ENCODE results near the gene CDK11B. TPM values are rescaled to one million over a fixed set of nuclear protein-coding genes. Genes with fewer than 3 reads are reported as not detected.

The CDK11B gene
- total and polyA plus RNA-seq, 7 experiments from 2014 or later, result 11.8 to 45.4 (median 33.9) TPM

GRCh38 chr1:1614204-1614953, 44.4 kb downstream of the CDK11B start:
- H3K9me3 ChIP-seq (ENCODE audit: control insufficient read depth in 2 of 3, low read length in 3 of 3), result no peaks in the 10 kb centered on the region
- peaks cover 0 to 4% (median 0%) of the 10 kb centered on the region in 5 donors for H3K36me3 Mint-ChIP-seq
- POLR2A ChIA-PET, result interaction anchor here (0.6 to 4.1 kb wide), 22 partner anchors 7 to 364 kb away, joined by 3 to 86 read pairs (median 5); partner anchors contain the start of genes ATAD3A, CCNL2, MMP23B and MRPL20
- peak overlapping the region; percentile 74 for H3K4me3 ChIP-seq (ENCODE audit: low read length)
- H3K36me3 ChIP-seq (ENCODE audit: control insufficient read depth in 2 of 3, insufficient read depth in 3 of 3, low read length in 3 of 3), result peaks cover 0 to 3% (median 0%) of the 10 kb centered on the region in 3 experiments
- H3K27me3 Mint-ChIP-seq, result no peaks in the 10 kb centered on the region
- peak overlapping the region; percentile 94 to 100 (median 99) for H3K27ac Mint-ChIP-seq
- intact Hi-C loops (cut with micrococcal nuclease), result loop anchor here (2.0 to 10.0 kb wide), 6 partner anchors 14 to 500 kb away; partner anchors contain the start of genes ATAD3A (in 1 of the 2), ATAD3B (in 1 of the 2), C1orf159 (in 1 of the 2) and MRPL20 (in 1 of the 2)
- DNase-seq, result peak in 8 of 9 donors; percentile 60 to 80 (median 70)
- H3K4me3 Mint-ChIP-seq, result peak overlapping the region; percentile 93 to 99 (median 96)
- H3K27me3 ChIP-seq (ENCODE audit: control insufficient read depth in 2 of 2, insufficient read depth in 2 of 2, low read length in 2 of 2), result no peaks in the 10 kb centered on the region
- peaks cover 15 to 21% of the 10 kb centered on the region in 2 donors for H3K4me1 ChIP-seq (ENCODE audit: control insufficient read depth in 2 of 2, insufficient read depth in 2 of 2, low read length in 2 of 2)
- peaks cover 17 to 36% (median 32%) of the 10 kb centered on the region in 7 donors for H3K4me1 Mint-ChIP-seq
- peaks cover 0 to 7% (median 0%) of the 10 kb centered on the region in 11 donors for H3K9me3 Mint-ChIP-seq
- H3K27ac ChIP-seq (ENCODE audit: low read depth, low read length), result peak overlapping the region; percentile 100
- CTCF ChIA-PET, result interaction anchor here (0.6 to 1.2 kb wide), 5 partner anchors 15 to 43 kb away, joined by 3 to 5 read pairs (median 4); partner anchors contain the start of gene MMP23B
- ATAC-seq, result peak; percentile 25

DNA sequence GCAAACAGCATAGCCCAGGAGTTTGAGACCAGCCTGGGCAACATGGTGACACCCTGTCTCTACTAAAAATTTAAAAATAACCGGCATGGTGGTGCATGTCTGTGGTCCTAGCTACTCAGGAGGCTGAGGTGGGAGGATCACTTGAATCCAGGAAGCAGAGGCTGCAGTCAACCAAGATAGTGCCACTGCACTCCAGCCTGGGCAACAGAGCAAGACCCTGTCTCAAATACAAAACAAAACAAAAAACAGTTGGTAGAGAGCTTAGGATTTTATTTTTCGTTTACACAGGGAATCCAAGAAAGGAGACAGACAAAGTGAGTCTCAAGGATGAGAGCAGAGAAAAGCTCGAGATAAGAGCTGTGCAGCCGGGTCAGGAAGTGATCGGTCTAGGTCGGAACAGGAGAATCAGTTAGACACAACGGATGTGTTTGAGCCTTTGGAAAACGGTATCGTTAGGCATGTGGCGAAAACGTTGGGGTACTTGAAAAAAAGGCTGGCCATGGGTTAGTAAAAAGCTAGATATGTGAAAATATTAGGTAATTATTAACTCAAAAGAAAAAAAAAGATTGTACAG, 45.2 kb downstream of the CDK11B start:
- Mint-ChIP-seq H3K4me3 (peak overlapping the region; percentile 93 to 99 (median 96)), H3K27ac (peak overlapping the region; percentile 94 to 100 (median 99)), H3K4me1 (peaks cover 17 to 36% (median 32%) of the 10 kb centered on the region in 7 donors), H3K9me3 (peaks cover 0 to 7% (median 0%) of the 10 kb centered on the region in 11 donors), H3K27me3 (no peaks in the 10 kb centered on the region), H3K36me3 (peaks cover 0 to 4% (median 0%) of the 10 kb centered on the region in 5 donors)
- DNase-seq, result no peak
- CTCF ChIA-PET, result interaction anchor here (0.7 to 1.2 kb wide), 3 partner anchors 16 to 40 kb away, joined by 3 to 4 read pairs (median 4); no protein-coding TSS in a partner anchor
- Histone ChIP-seq H3K9me3 (ENCODE audit: control insufficient read depth in 2 of 3, low read length in 3 of 3) (no peaks in the 10 kb centered on the region), H3K36me3 (ENCODE audit: control insufficient read depth in 2 of 3, insufficient read depth in 3 of 3, low read length in 3 of 3) (peaks cover 0 to 3% (median 0%) of the 10 kb centered on the region in 3 experiments), H3K27ac (ENCODE audit: low read depth, low read length) (peak overlapping the region; percentile 100), H3K4me3 (ENCODE audit: low read length) (peak overlapping the region; percentile 74), H3K27me3 (ENCODE audit: control insufficient read depth in 2 of 2, insufficient read depth in 2 of 2, low read length in 2 of 2) (no peaks in the 10 kb centered on the region), H3K4me1 (ENCODE audit: control insufficient read depth in 2 of 2, insufficient read depth in 2 of 2, low read length in 2 of 2) (peaks cover 15 to 21% of the 10 kb centered on the region in 2 donors)
- ATAC-seq, result no peak
- intact Hi-C loops (cut with micrococcal nuclease), result loop anchor here (2.0 to 10.0 kb wide), 6 partner anchors 15 to 499 kb away; partner anchors contain the start of genes ATAD3A (in 1 of the 2), ATAD3B (in 1 of the 2), C1orf159 (in 1 of the 2) and MRPL20 (in 1 of the 2)
- POLR2A ChIA-PET, result interaction anchor here (0.6 to 4.1 kb wide), 19 partner anchors 9 to 363 kb away, joined by 3 to 86 read pairs (median 5); partner anchors contain the start of genes ATAD3A, CCNL2, MMP23B and MRPL20

- no peaks in the 10 kb centered on the region for H3K27me3 Mint-ChIP-seq
- peaks cover 0 to 4% (median 0%) of the 10 kb centered on the region in 5 donors for H3K36me3 Mint-ChIP-seq
- H3K4me3 Mint-ChIP-seq, result peak overlapping the region; percentile 2 to 77 (median 30)
- peaks cover 0 to 7% (median 0%) of the 10 kb centered on the region in 11 donors for H3K9me3 Mint-ChIP-seq
- no peaks in the 10 kb centered on the region for H3K9me3 ChIP-seq (ENCODE audit: control insufficient read depth in 2 of 3, low read length in 3 of 3)
- H3K27ac ChIP-seq (ENCODE audit: low read depth, low read length), result no peak overlapping the region
- CTCF ChIA-PET, result interaction anchor here (0.7 kb wide), 1 partner anchor 220 kb away, joined by 3 read pairs; no protein-coding TSS in a partner anchor
- no peaks in the 10 kb centered on the region for H3K27me3 ChIP-seq (ENCODE audit: control insufficient read depth in 2 of 2, insufficient read depth in 2 of 2, low read length in 2 of 2)
- H3K4me1 Mint-ChIP-seq, result peaks cover 17 to 38% (median 33%) of the 10 kb centered on the region in 7 donors
- H3K4me1 ChIP-seq (ENCODE audit: control insufficient read depth in 2 of 2, insufficient read depth in 2 of 2, low read length in 2 of 2), result peaks cover 21% of the 10 kb centered on the region in 2 donors
- DNase-seq (no peak), ATAC-seq (no peak)
- intact Hi-C loops (cut with micrococcal nuclease), result loop anchor here in 1 of 2 donors (10.0 kb wide), 2 partner anchors 207 to 497 kb away; partner anchors contain the start of genes C1orf159 and MRPL20
- H3K27ac Mint-ChIP-seq, result peak overlapping the region in 8 of 9 donors; percentile 34 to 87 (median 62)
- no peak overlapping the region for H3K4me3 ChIP-seq (ENCODE audit: low read length)
- H3K36me3 ChIP-seq (ENCODE audit: control insufficient read depth in 2 of 3, insufficient read depth in 3 of 3, low read length in 3 of 3), result peaks cover 0 to 3% (median 0%) of the 10 kb centered on the region in 3 experiments
- POLR2A ChIA-PET, result interaction anchor here (0.7 to 2.0 kb wide), 2 partner anchors 17 to 107 kb away, joined by 3 to 9 read pairs; no protein-coding TSS in a partner anchor
Measured at GRCh38 chr1:1612104-1612400, 46.8 kb downstream of the CDK11B start.

DNA sequence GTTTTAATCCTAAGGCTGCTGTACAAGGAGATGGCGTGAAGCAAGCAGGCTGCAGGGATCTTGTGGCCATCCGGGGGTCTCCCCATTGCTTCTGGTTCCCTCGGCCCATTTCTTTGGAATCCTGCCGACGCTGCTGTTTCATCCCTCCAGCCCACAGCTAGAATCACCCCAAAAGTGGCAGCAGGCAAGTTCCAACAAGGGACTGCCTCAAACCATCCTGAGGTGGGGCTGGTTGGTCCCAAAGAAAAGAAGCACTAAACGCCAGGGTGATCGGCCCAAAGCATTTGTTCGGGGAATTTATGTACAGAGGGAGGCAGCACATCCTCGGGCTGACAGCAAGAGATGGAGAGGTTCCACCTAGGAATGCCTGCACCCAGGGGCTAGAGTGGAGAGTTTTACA, 48.0 kb downstream of the CDK11B start:
- H3K4me3 Mint-ChIP-seq, result peak overlapping the region in 1 of 10 donors; percentile 65
- Histone ChIP-seq H3K4me3 (ENCODE audit: low read length) (no peak overlapping the region), H3K4me1 (ENCODE audit: control insufficient read depth in 2 of 2, insufficient read depth in 2 of 2, low read length in 2 of 2) (peaks cover 13 to 19% of the 10 kb centered on the region in 2 donors), H3K36me3 (ENCODE audit: control insufficient read depth in 2 of 3, insufficient read depth in 3 of 3, low read length in 3 of 3) (peaks cover 0 to 3% (median 0%) of the 10 kb centered on the region in 3 experiments), H3K9me3 (ENCODE audit: control insufficient read depth in 2 of 3, low read length in 3 of 3) (no peaks in the 10 kb centered on the region), H3K27ac (ENCODE audit: low read depth, low read length) (no peak overlapping the region), H3K27me3 (ENCODE audit: control insufficient read depth in 2 of 2, insufficient read depth in 2 of 2, low read length in 2 of 2) (no peaks in the 10 kb centered on the region)
- intact Hi-C loops (cut with micrococcal nuclease), result loop anchor here in 1 of 2 donors (10.0 kb wide), 2 partner anchors 206 to 496 kb away; partner anchors contain the start of genes C1orf159 and MRPL20
- ChIA-PET CTCF (no interaction called here), POLR2A (interaction anchor here (0.7 kb wide), 1 partner anchor 205 kb away, joined by 4 read pairs; no protein-coding TSS in a partner anchor)
- peak overlapping the region in 4 of 9 donors; percentile 26 to 79 (median 36) for H3K27ac Mint-ChIP-seq
- peaks cover 0 to 4% (median 0%) of the 10 kb centered on the region in 5 donors for H3K36me3 Mint-ChIP-seq
- H3K9me3 Mint-ChIP-seq, result peaks cover 0 to 7% (median 0%) of the 10 kb centered on the region in 11 donors
- DNase-seq, result no peak
- peaks cover 20 to 38% (median 35%) of the 10 kb centered on the region in 7 donors for H3K4me1 Mint-ChIP-seq
- H3K27me3 Mint-ChIP-seq, result no peaks in the 10 kb centered on the region
- no peak for ATAC-seq

- Mint-ChIP-seq H3K27ac (peak overlapping the region in 1 of 9 donors; percentile 66), H3K4me1 (peaks cover 20 to 40% (median 34%) of the 10 kb centered on the region in 7 donors), H3K36me3 (peaks cover 0 to 4% (median 0%) of the 10 kb centered on the region in 5 donors), H3K4me3 (no peak overlapping the region), H3K27me3 (no peaks in the 10 kb centered on the region), H3K9me3 (peaks cover 0 to 4% (median 0%) of the 10 kb centered on the region in 11 donors)
- DNase-seq, result no peak
- ATAC-seq, result no peak
- POLR2A ChIA-PET, result interaction anchor here (0.8 kb wide), 1 partner anchor 381 kb away, joined by 3 read pairs; no protein-coding TSS in a partner anchor
- no peaks in the 10 kb centered on the region for H3K27me3 ChIP-seq (ENCODE audit: control insufficient read depth in 2 of 2, insufficient read depth in 2 of 2, low read length in 2 of 2)
- intact Hi-C loops (cut with micrococcal nuclease), result loop anchor here in 1 of 2 donors (10.0 kb wide), 2 partner anchors 205 to 495 kb away; partner anchors contain the start of genes C1orf159 and MRPL20
- H3K36me3 ChIP-seq (ENCODE audit: control insufficient read depth in 2 of 3, insufficient read depth in 3 of 3, low read length in 3 of 3), result no peaks in the 10 kb centered on the region
- CTCF ChIA-PET, result no interaction called here
- H3K27ac ChIP-seq (ENCODE audit: low read depth, low read length), result no peak overlapping the region
- no peaks in the 10 kb centered on the region for H3K9me3 ChIP-seq (ENCODE audit: control insufficient read depth in 2 of 3, low read length in 3 of 3)
- peaks cover 13 to 19% of the 10 kb centered on the region in 2 donors for H3K4me1 ChIP-seq (ENCODE audit: control insufficient read depth in 2 of 2, insufficient read depth in 2 of 2, low read length in 2 of 2)
- H3K4me3 ChIP-seq (ENCODE audit: low read length), result no peak overlapping the region
Measured at GRCh38 chr1:1609822-1610485, 48.9 kb downstream of the CDK11B start.

All from naive thymus-derived CD4-positive, alpha-beta T cell (primary cell).